GM12878 (cell line): ENCODE results near the gene LGALS9. TPM values are rescaled to one million over a fixed set of nuclear protein-coding genes. Genes with fewer than 3 reads are reported as not detected.

Source experiments
- ATAC-seq: fragments of 200-7000 bp; cut with Tn5 transposase; 3 replicates; pipeline ENCODE4 v1.9.1; 2020; ENCODE audit warnings: mild to moderate bottlenecking, moderate library complexity
- BruUV-seq: library from RNA; stranded (reverse); fragments of 400-500 nt; replicated peaks from 2 replicates; lab custom pipeline; 2021; lab: Mats Ljungman, UMichigan
- CTCF ChIA-PET: fragments of 300-600 bp; sonication (Branson Sonifier 250); formaldehyde crosslinking; extraction: SDS; loops from one replicate; lab custom pipeline; 2021; ENCODE audit warnings: inconsistent platforms; lab: Yijun Ruan, JAX
- POLR2A ChIA-PET: fragments of 350-600 bp; formaldehyde crosslinking; extraction: SDS; loops from one replicate; lab custom pipeline; 2021; ENCODE audit warnings: inconsistent platforms; lab: Charles Lee
- RAD21 ChIA-PET: fragments of 300-600 bp; sonication (Branson Sonifier 250); formaldehyde crosslinking; loops from one replicate; lab custom pipeline; 2023; ENCODE audit warnings: antibody characterized with exemption; ENCODE audit not compliant: unreplicated experiment; lab: Charles Lee
- SMC1A ChIA-PET: fragments of 300-600 bp; sonication (Branson Sonifier 250); formaldehyde crosslinking; loops from one replicate; lab custom pipeline; 2023; ENCODE audit not compliant: unreplicated experiment, uncharacterized antibody; lab: Charles Lee
- DNase-seq: peaks from one replicate; pipeline ENCODE4 v3.0.0-alpha.2; 2011; ENCODE audit warnings: low read depth, low spot score
- FAIRE-seq: peaks from 3 replicates; lab custom pipeline; 2011; peaks lifted over from hg19 to GRCh38; lab: Jason Lieb, UNC
- H2AFZ ChIP-seq: 2 replicates; pipeline ENCODE4 v1.6.0; 2011; ENCODE audit warnings: low read depth, low read length, control low read depth; ENCODE audit not compliant: control insufficient read depth
- H3K27ac ChIP-seq: 2 replicates; pipeline ENCODE4 v1.5.1; 2011; ENCODE audit warnings: control low read depth; ENCODE audit not compliant: control insufficient read depth, insufficient read depth
- H3K27me3 ChIP-seq, 2 experiments: replicated peaks in 1 of 2; 2 replicates each; pipeline versions ENCODE4 v1.6.0 to v1.6.1; 2011; ENCODE audit warnings: low read length in 1 of 2; ENCODE audit not compliant: control insufficient read depth in 2 of 2, insufficient read depth in 2 of 2
- H3K36me3 ChIP-seq, 2 experiments: 2 replicates each; pipeline ENCODE4 v1.5.1; 2011; ENCODE audit warnings: low read length in 1 of 2; ENCODE audit not compliant: control insufficient read depth in 2 of 2, insufficient read depth in 2 of 2
- H3K4me1 ChIP-seq: 2 replicates; pipeline ENCODE4 v1.6.1; 2011; ENCODE audit warnings: mild to moderate bottlenecking, low read length, moderate library complexity, mixed read lengths; ENCODE audit not compliant: control insufficient read depth, insufficient read depth
- H3K4me2 ChIP-seq: 2 replicates; pipeline ENCODE4 v1.6.0; 2011; ENCODE audit warnings: control low read depth; ENCODE audit not compliant: control insufficient read depth, insufficient read depth
- H3K4me3 ChIP-seq: fragments of 200-600 bp; sonication (generic); 2 replicates; pipeline ENCODE4 v1.5.1; 2016
- H3K79me2 ChIP-seq: 2 replicates; pipeline ENCODE4 v1.6.0; 2011; ENCODE audit warnings: low read length; ENCODE audit not compliant: control insufficient read depth, insufficient read depth
- H3K9ac ChIP-seq: 2 replicates; pipeline ENCODE4 v1.8.0; 2011; ENCODE audit warnings: low read length, control low read depth, mixed read lengths; ENCODE audit not compliant: control insufficient read depth, insufficient read depth
- H3K9me3 ChIP-seq: replicated peaks from 3 replicates; pipeline ENCODE4 v1.5.1; 2011; ENCODE audit warnings: mild to moderate bottlenecking, low read length; ENCODE audit not compliant: control insufficient read depth, insufficient read depth
- H4K20me1 ChIP-seq: 2 replicates; pipeline ENCODE4 v1.6.0; 2011; ENCODE audit not compliant: control insufficient read depth, insufficient read depth
- HCFC1 ChIP-seq: fragments of 150-350 bp; IDR thresholded peaks from 2 replicates; pipeline ENCODE4 v1.6.1; 2014; ENCODE audit warnings: low read length
- IRF4 ChIP-seq: IDR thresholded peaks from 2 replicates; pipeline ENCODE4 v1.6.1; 2011; ENCODE audit warnings: low read depth, low read length
- JUNB ChIP-seq: IDR thresholded peaks from 2 replicates; pipeline ENCODE4 v1.6.1; 2016; ENCODE audit warnings: antibody characterized with exemption, mild to moderate bottlenecking
- KLF5 ChIP-seq: fragments of 450-650 bp; IDR thresholded peaks from 2 replicates; pipeline ENCODE4 v1.6.1; 2014; ENCODE audit warnings: mild to moderate bottlenecking; ENCODE audit not compliant: partially characterized antibody
- LARP7 ChIP-seq: fragments of 450-650 bp; IDR thresholded peaks from 2 replicates; pipeline ENCODE4 v1.6.1; 2017; ENCODE audit warnings: mild to moderate bottlenecking
- RUNX3 ChIP-seq: IDR thresholded peaks from 2 replicates; pipeline ENCODE4 v1.6.1; 2012; ENCODE audit warnings: low read length, inconsistent platforms
- STAT1 ChIP-seq: fragments of 450-650 bp; conservative IDR thresholded peaks from 2 replicates; pipeline ENCODE4 v1.6.1; 2014; ENCODE audit warnings: antibody characterized with exemption, mild to moderate bottlenecking
- SUPT20H ChIP-seq: IDR thresholded peaks from 2 replicates; pipeline ENCODE4 v1.6.1; 2011; ENCODE audit warnings: low read depth, mild to moderate bottlenecking, low read length, moderate library complexity, borderline replicate concordance; ENCODE audit not compliant: control insufficient read depth
- YBX1 ChIP-seq: fragments of 450-650 bp; IDR thresholded peaks from 2 replicates; pipeline ENCODE4 v1.6.1; 2016; ENCODE audit warnings: antibody characterized with exemption
- WGBS: methylation state at CpG from one replicate; pipeline ENCODE4 v1.1.6; 2016; ENCODE audit warnings: low lambda C conversion rate; ENCODE audit not compliant: insufficient replicate concordance, insufficient coverage; ENCODE audit errors: missing lambda C conversion rate; 5-methylcytosine and 5-hydroxymethylcytosine counted together
- in situ Hi-C: fragments of 300-500 bp; cut with MboI; formaldehyde crosslinking; loops from 9 replicates; pipeline ENCODE4 v1.14.3; 2018; ENCODE audit warnings: mixed read lengths
- intact Hi-C: fragments of 100-400 bp; cut with micrococcal nuclease; formaldehyde crosslinking; loops from one replicate; pipeline ENCODE4 v1.14.2; 2022; ENCODE audit not compliant: unreplicated experiment
- polyA plus RNA-seq, 11 experiments: library from polyadenylated mRNA; depleted of rRNA in 4 of 11; unstranded in 6 of 11; stranded (reverse) in 5 of 11; fragments of >200 nt; fragmentation: Nextera tagmentation in 4 of 11; fragmentation: Illumina TruSeq in 1 of 11; extraction: Ambion mirVana in 4 of 11; extraction: Trizol in 1 of 11; gene quantifications; 1 replicate in 1 of 11; 2 replicates in 10 of 11; pipeline versions ENCODE4 v1.2.1 to v1.2.3, GENCODE V29; 2011 to 2016; ENCODE audit warnings: inconsistent platforms in 2 of 11, missing spikeins in 2 of 11, low read depth in 1 of 11
- total RNA-seq, 4 experiments: library from RNA; depleted of rRNA in 3 of 4; stranded (reverse); fragments of >200 nt in 3 of 4; fragmentation: Illumina TruSeq in 1 of 4; extraction: Trizol in 1 of 4; gene quantifications; 2 replicates each; pipeline versions ENCODE4 v1.2.1 to v1.2.3, GENCODE V29; 2013 to 2021
- TF ChIP-seq, protein P1 (sequence below): IDR thresholded peaks from 2 replicates; pipeline ENCODE4 v1.6.1; 2012; ENCODE audit warnings: low read length, inconsistent platforms
- TF ChIP-seq, protein P2 (sequence below): fragments of 450-650 bp; IDR thresholded peaks from 2 replicates; pipeline ENCODE4 v1.6.1; 2017; ENCODE audit warnings: mild to moderate bottlenecking, moderate library complexity
- TF ChIP-seq, protein P3 (sequence below): IDR thresholded peaks from 2 replicates; pipeline ENCODE4 v1.6.1; 2011; ENCODE audit warnings: low read depth, mild to moderate bottlenecking, low read length, moderate library complexity, borderline replicate concordance; ENCODE audit errors: extremely low read depth
- TF ChIP-seq, protein P4 (sequence below): fragments of 450-650 bp; IDR thresholded peaks from 2 replicates; pipeline ENCODE4 v1.6.1; 2017; ENCODE audit warnings: mild to moderate bottlenecking
- TF ChIP-seq, protein P5 (sequence below): IDR thresholded peaks from 2 replicates; pipeline ENCODE4 v1.6.1; 2012; ENCODE audit warnings: low read depth, low read length, improper control_type of control experiment
- TF ChIP-seq, protein P6 (sequence below): fragments of 450-650 bp; IDR thresholded peaks from 2 replicates; pipeline ENCODE4 v1.6.1; 2018; ENCODE audit warnings: mild to moderate bottlenecking, low read depth, moderate library complexity; ENCODE audit not compliant: partially characterized antibody

Gene LGALS9
- total and polyA plus RNA-seq, 10 of the 15 experiments (the other 5 are each of a cell fraction or from before 2014, with no cell fraction given) = 22.5 to 294 (median 155) TPM

DNA sequence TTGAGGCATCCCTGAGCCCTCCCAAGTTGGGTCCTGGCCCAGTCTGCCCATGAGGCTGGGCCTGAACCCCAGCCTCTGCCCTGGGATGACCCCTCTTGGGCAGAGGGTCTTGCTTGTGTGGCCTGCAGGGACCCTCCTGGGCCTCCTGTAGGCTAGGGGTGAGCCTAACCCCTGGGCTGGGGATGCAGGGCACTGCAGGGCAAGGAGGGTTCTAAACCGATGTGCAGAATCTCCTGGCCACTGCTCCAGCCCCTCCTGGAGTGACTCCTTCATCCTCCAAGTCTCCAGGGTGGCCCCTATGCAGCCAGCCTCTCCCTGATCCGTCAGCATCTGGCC, 37.5 kb downstream of the LGALS9 start:
- H3K79me2 ChIP-seq = no peaks in the 10 kb centered on the region
- no peaks in the 10 kb centered on the region for H3K9me3 ChIP-seq
- WGBS = 7% methylated on average over 2 of the region's 2 CpGs
- no peaks in the 10 kb centered on the region for H3K4me1 ChIP-seq
- H2AFZ ChIP-seq = no peak overlapping the region
- no peak overlapping the region for H3K27ac ChIP-seq
- POLR2A ChIA-PET = no interaction called here
- CTCF ChIA-PET = no interaction called here
- SMC1A ChIA-PET = no interaction called here
- H3K27me3 ChIP-seq = no peaks in the 10 kb centered on the region; a peak in 3 of 4 replicates
- RAD21 ChIA-PET = no interaction called here
- intact Hi-C loops = no loop called here
- H3K4me3 ChIP-seq = no peak overlapping the region
- no peaks in the 10 kb centered on the region for H4K20me1 ChIP-seq
- no peak overlapping the region for H3K4me2 ChIP-seq
- in situ Hi-C loops = loop anchor here (10.0 kb wide), 1 partner anchor 76 kb away; no protein-coding TSS in a partner anchor
- DNase-seq (no peak), ATAC-seq (no peak), FAIRE-seq (no peak)
- BruUV-seq = no TSS peak
- no peaks in the 10 kb centered on the region for H3K36me3 ChIP-seq
- no peak overlapping the region for H3K9ac ChIP-seq
- TF ChIP-seq, protein P1, sequence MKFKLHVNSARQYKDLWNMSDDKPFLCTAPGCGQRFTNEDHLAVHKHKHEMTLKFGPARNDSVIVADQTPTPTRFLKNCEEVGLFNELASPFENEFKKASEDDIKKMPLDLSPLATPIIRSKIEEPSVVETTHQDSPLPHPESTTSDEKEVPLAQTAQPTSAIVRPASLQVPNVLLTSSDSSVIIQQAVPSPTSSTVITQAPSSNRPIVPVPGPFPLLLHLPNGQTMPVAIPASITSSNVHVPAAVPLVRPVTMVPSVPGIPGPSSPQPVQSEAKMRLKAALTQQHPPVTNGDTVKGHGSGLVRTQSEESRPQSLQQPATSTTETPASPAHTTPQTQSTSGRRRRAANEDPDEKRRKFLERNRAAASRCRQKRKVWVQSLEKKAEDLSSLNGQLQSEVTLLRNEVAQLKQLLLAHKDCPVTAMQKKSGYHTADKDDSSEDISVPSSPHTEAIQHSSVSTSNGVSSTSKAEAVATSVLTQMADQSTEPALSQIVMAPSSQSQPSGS = no peak
- TF ChIP-seq SUPT20H (no peak), YBX1 (no peak), RUNX3 (no peak), KLF5 (no peak), STAT1 (no peak), LARP7 (no peak), JUNB (no peak), HCFC1 (no peak), IRF4 (no peak)
- TF ChIP-seq, protein P2, sequence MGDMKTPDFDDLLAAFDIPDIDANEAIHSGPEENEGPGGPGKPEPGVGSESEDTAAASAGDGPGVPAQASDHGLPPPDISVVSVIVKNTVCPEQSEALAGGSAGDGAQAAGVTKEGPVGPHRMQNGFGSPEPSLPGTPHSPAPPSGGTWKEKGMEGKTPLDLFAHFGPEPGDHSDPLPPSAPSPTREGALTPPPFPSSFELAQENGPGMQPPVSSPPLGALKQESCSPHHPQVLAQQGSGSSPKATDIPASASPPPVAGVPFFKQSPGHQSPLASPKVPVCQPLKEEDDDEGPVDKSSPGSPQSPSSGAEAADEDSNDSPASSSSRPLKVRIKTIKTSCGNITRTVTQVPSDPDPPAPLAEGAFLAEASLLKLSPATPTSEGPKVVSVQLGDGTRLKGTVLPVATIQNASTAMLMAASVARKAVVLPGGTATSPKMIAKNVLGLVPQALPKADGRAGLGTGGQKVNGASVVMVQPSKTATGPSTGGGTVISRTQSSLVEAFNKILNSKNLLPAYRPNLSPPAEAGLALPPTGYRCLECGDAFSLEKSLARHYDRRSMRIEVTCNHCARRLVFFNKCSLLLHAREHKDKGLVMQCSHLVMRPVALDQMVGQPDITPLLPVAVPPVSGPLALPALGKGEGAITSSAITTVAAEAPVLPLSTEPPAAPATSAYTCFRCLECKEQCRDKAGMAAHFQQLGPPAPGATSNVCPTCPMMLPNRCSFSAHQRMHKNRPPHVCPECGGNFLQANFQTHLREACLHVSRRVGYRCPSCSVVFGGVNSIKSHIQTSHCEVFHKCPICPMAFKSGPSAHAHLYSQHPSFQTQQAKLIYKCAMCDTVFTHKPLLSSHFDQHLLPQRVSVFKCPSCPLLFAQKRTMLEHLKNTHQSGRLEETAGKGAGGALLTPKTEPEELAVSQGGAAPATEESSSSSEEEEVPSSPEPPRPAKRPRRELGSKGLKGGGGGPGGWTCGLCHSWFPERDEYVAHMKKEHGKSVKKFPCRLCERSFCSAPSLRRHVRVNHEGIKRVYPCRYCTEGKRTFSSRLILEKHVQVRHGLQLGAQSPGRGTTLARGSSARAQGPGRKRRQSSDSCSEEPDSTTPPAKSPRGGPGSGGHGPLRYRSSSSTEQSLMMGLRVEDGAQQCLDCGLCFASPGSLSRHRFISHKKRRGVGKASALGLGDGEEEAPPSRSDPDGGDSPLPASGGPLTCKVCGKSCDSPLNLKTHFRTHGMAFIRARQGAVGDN = no peak
- TF ChIP-seq, protein P3, sequence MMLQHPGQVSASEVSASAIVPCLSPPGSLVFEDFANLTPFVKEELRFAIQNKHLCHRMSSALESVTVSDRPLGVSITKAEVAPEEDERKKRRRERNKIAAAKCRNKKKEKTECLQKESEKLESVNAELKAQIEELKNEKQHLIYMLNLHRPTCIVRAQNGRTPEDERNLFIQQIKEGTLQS = no peak
- TF ChIP-seq, protein P4, sequence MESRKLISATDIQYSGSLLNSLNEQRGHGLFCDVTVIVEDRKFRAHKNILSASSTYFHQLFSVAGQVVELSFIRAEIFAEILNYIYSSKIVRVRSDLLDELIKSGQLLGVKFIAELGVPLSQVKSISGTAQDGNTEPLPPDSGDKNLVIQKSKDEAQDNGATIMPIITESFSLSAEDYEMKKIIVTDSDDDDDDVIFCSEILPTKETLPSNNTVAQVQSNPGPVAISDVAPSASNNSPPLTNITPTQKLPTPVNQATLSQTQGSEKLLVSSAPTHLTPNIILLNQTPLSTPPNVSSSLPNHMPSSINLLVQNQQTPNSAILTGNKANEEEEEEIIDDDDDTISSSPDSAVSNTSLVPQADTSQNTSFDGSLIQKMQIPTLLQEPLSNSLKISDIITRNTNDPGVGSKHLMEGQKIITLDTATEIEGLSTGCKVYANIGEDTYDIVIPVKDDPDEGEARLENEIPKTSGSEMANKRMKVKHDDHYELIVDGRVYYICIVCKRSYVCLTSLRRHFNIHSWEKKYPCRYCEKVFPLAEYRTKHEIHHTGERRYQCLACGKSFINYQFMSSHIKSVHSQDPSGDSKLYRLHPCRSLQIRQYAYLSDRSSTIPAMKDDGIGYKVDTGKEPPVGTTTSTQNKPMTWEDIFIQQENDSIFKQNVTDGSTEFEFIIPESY = no peak
- TF ChIP-seq, protein P5, sequence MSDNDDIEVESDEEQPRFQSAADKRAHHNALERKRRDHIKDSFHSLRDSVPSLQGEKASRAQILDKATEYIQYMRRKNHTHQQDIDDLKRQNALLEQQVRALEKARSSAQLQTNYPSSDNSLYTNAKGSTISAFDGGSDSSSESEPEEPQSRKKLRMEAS = no peak
- TF ChIP-seq, protein P6, sequence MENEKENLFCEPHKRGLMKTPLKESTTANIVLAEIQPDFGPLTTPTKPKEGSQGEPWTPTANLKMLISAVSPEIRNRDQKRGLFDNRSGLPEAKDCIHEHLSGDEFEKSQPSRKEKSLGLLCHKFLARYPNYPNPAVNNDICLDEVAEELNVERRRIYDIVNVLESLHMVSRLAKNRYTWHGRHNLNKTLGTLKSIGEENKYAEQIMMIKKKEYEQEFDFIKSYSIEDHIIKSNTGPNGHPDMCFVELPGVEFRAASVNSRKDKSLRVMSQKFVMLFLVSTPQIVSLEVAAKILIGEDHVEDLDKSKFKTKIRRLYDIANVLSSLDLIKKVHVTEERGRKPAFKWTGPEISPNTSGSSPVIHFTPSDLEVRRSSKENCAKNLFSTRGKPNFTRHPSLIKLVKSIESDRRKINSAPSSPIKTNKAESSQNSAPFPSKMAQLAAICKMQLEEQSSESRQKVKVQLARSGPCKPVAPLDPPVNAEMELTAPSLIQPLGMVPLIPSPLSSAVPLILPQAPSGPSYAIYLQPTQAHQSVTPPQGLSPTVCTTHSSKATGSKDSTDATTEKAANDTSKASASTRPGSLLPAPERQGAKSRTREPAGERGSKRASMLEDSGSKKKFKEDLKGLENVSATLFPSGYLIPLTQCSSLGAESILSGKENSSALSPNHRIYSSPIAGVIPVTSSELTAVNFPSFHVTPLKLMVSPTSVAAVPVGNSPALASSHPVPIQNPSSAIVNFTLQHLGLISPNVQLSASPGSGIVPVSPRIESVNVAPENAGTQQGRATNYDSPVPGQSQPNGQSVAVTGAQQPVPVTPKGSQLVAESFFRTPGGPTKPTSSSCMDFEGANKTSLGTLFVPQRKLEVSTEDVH = no peak
